SK-N-SH (cell line): ENCODE measurements around the gene KCNB1. TPM values are rescaled to one million over a fixed set of nuclear protein-coding genes. Genes with fewer than 3 reads are reported as not detected.

Experiments
- CTCF ChIA-PET: fragments of 300-600, 350-600 bp; formaldehyde crosslinking; extraction: SDS; loops from one replicate; lab custom pipeline; 2021; lab: Yijun Ruan, JAX
- POLR2A ChIA-PET: fragments of 350-600 bp; sonication (Branson Sonifier 250); formaldehyde crosslinking; extraction: SDS; loops from one replicate; lab custom pipeline; 2020; ENCODE audit warnings: antibody characterized with exemption, inconsistent platforms; lab: Yijun Ruan, JAX
- DNase-seq: peaks from one replicate; pipeline ENCODE4 v3.0.0; 2012
- H2AFZ ChIP-seq: fragments of 200-600 bp; sonication (generic); 2 replicates; pipeline ENCODE4 v1.8.1; 2016; ENCODE audit warnings: antibody characterized with exemption, mild to moderate bottlenecking, low read depth
- H3F3A ChIP-seq: fragments of 200-600 bp; sonication (generic); replicated peaks from 2 replicates; pipeline ENCODE3; 2016; ENCODE audit warnings: antibody characterized with exemption, mild to moderate bottlenecking; ENCODE audit not compliant: insufficient read depth
- H3K27ac ChIP-seq, 2 experiments: fragments of 200-500 bp in 1 of 2; fragments of 200-600 bp in 1 of 2; sonication (Bioruptor generic) in 1 of 2; sonication (generic), shearing (Covaris generic) in 1 of 2; 2 replicates each; pipeline versions ENCODE4 v1.5.1 to v1.6.1; 2014 to 2016; ENCODE audit warnings: low read depth in 2 of 2, inconsistent platforms in 1 of 2, low read length in 1 of 2, mild to moderate bottlenecking in 1 of 2, mixed read lengths in 1 of 2
- H3K27me3 ChIP-seq: fragments of 200-600 bp; sonication (generic), shearing (Covaris generic); 2 replicates; pipeline ENCODE4 v1.6.1; 2016; ENCODE audit warnings: mixed run types; ENCODE audit not compliant: insufficient read depth
- H3K36me3 ChIP-seq, 2 experiments: fragments of 200-500 bp in 1 of 2; fragments of 200-600 bp in 1 of 2; sonication (Bioruptor generic) in 1 of 2; sonication (generic) in 1 of 2; replicated peaks in 1 of 2; 2 replicates each; pipeline versions ENCODE3 to v1.5.1; 2014 to 2016; ENCODE audit warnings: low read length in 1 of 2, mild to moderate bottlenecking in 1 of 2; ENCODE audit not compliant: insufficient read depth in 2 of 2, control insufficient read depth in 1 of 2
- H3K4me1 ChIP-seq, 2 experiments: fragments of 200-500 bp in 1 of 2; fragments of 200-600 bp in 1 of 2; sonication (Bioruptor generic) in 1 of 2; sonication (generic), shearing (Covaris generic) in 1 of 2; 2 replicates each; pipeline versions ENCODE4 v1.5.1 to v1.6.1; 2014 to 2016; ENCODE audit warnings: low read depth in 1 of 2, low read length in 1 of 2, mixed run types in 1 of 2; ENCODE audit not compliant: insufficient read depth in 2 of 2, control insufficient read depth in 1 of 2
- H3K4me2 ChIP-seq: fragments of 200-600 bp; sonication (generic), shearing (Covaris generic); 2 replicates; pipeline ENCODE4 v1.6.1; 2017; ENCODE audit warnings: mixed run types
- H3K4me3 ChIP-seq, 2 experiments: fragments of 200-500 bp in 1 of 2; fragments of 200-600 bp in 1 of 2; sonication (Bioruptor generic) in 1 of 2; sonication (generic), shearing (Covaris generic) in 1 of 2; 2 replicates each; pipeline versions ENCODE4 v1.5.1 to v1.8.1; 2014 to 2016; ENCODE audit warnings: low read depth in 2 of 2, inconsistent platforms in 1 of 2, low read length in 1 of 2, mild to moderate bottlenecking in 1 of 2, mixed read lengths in 1 of 2, moderate library complexity in 1 of 2
- H3K79me2 ChIP-seq: fragments of 200-600 bp; sonication (generic); 2 replicates; pipeline ENCODE4 v1.8.1; 2017; ENCODE audit warnings: mild to moderate bottlenecking; ENCODE audit not compliant: insufficient read depth
- H3K9ac ChIP-seq: fragments of 200-600 bp; sonication (generic); 2 replicates; pipeline ENCODE4 v1.6.1; 2017; ENCODE audit warnings: mixed run types
- H3K9me2 ChIP-seq: fragments of 200-600 bp; sonication (generic); 2 replicates; pipeline ENCODE4 v1.6.1; 2017; ENCODE audit warnings: mixed run types
- H3K9me3 ChIP-seq: fragments of 200-600 bp; sonication (generic); 2 replicates; pipeline ENCODE4 v1.6.1; 2017; ENCODE audit warnings: mixed run types, mild to moderate bottlenecking, moderate library complexity
- H4K20me1 ChIP-seq: fragments of 200-600 bp; sonication (generic); 2 replicates; pipeline ENCODE4 v1.6.1; 2017; ENCODE audit warnings: mild to moderate bottlenecking, mixed run types; ENCODE audit not compliant: insufficient read depth
- EZH2phosphoT487 ChIP-seq: fragments of 200-600 bp; sonication (generic); IDR thresholded peaks from 2 replicates; pipeline ENCODE4 v1.6.1; 2017; ENCODE audit warnings: low read depth, mixed run types, mild to moderate bottlenecking, antibody characterized with exemption, moderate library complexity, borderline replicate concordance
- GATA2 ChIP-seq: sonication (generic); formaldehyde crosslinking; IDR thresholded peaks from 2 replicates; pipeline ENCODE4 v1.5.0; 2020; ENCODE audit warnings: mild to moderate bottlenecking, missing genetic modification reagents
- MEF2A ChIP-seq: IDR thresholded peaks from 2 replicates; pipeline ENCODE4 v1.4.0; 2012; ENCODE audit warnings: low read depth, borderline replicate concordance
- MXI1 ChIP-seq: IDR thresholded peaks from 2 replicates; pipeline ENCODE4 v1.6.1; 2012; ENCODE audit warnings: mild to moderate bottlenecking, low read depth, low read length, improper control_type of control experiment
- NFIC ChIP-seq: IDR thresholded peaks from 2 replicates; pipeline ENCODE4 v1.4.0; 2012; ENCODE audit warnings: borderline replicate concordance
- NRF1 ChIP-seq: IDR thresholded peaks from 2 replicates; pipeline ENCODE4 v1.6.1; 2012; ENCODE audit warnings: low read depth, mild to moderate bottlenecking, low read length
- PBX3 ChIP-seq: IDR thresholded peaks from 2 replicates; pipeline ENCODE4; 2012
- TCF12 ChIP-seq: IDR thresholded peaks from 2 replicates; pipeline ENCODE4 v1.4.0; 2012
- USF1 ChIP-seq: IDR thresholded peaks from 2 replicates; pipeline ENCODE4 v1.4.0; 2012; ENCODE audit warnings: low read depth, borderline replicate concordance
- YY1 ChIP-seq: IDR thresholded peaks from 2 replicates; pipeline ENCODE4 v1.4.0; 2012; ENCODE audit warnings: low read depth, mild to moderate bottlenecking
- ZBTB33 ChIP-seq: IDR thresholded peaks from 2 replicates; pipeline ENCODE4 v1.4.0; 2012; ENCODE audit warnings: low read depth, borderline replicate concordance
- WGBS: methylation state at CpG from one replicate; pipeline ENCODE4 v1.1.6; 2017; ENCODE audit warnings: low lambda C conversion rate; 5-methylcytosine and 5-hydroxymethylcytosine counted together
- polyA plus RNA-seq, 3 experiments: library from polyadenylated mRNA; depleted of rRNA; stranded (reverse); fragments of >200 nt; gene quantifications; 2 replicates each; pipeline ENCODE4 v1.2.3, GENCODE V29; 2012
- TF ChIP-seq, protein P1 (sequence below): fragments of 150-350 bp; IDR thresholded peaks from 2 replicates; pipeline ENCODE4 v1.6.1; 2016; ENCODE audit warnings: mild to moderate bottlenecking, low read depth, low read length
- TF ChIP-seq, protein P2 (sequence below): fragments of 150-350 bp; IDR thresholded peaks from 2 replicates; pipeline ENCODE4 v1.6.1; 2017; ENCODE audit warnings: antibody characterized with exemption, low read length, low read depth, borderline replicate concordance

Gene KCNB1
- polyA plus RNA-seq, 1 of the 3 experiments (the other 2 are of a cell fraction): 0.82 TPM

DNA sequence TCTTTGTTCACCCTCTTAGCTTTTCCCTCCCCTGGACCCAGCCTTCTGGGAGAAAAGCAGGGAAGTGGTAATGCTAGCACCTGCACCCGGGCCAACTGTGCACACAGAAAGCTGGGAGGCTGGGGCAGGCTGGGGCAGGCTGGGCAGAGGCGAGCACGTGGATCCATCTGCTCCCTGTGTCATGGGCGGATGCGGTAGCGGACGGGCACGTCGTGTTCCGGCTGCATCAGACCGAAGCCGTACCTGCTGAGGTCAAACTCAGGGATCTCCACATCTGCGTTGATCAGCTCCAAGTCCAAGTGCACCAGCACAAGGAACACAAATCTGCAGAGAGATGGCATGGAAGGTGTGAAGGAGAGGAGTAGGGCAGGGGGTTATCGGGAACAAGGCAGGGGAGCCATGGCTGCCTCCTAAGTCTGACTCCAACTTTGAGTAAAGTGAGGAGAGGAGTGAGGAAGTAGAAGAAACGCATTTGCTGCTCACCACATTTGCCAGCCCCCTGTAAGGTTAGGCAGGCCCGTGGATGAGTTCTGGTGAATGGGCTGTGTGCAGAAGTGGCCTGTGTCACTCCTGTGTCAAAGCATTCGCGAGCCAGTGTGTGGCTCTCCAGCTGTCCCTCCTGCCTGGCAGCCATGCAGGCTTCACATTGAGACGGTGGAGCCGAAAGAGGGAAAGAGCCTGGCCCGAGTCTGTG, 25.4 kb upstream of the KCNB1 start:
- no peaks in the 10 kb centered on the region for H4K20me1 ChIP-seq
- no peak overlapping the region for H3K4me2 ChIP-seq
- H3K4me3 ChIP-seq: no peak overlapping the region
- H3K36me3 ChIP-seq: no peaks in the 10 kb centered on the region
- H3K27ac ChIP-seq: no peak overlapping the region
- peaks cover 8% of the 10 kb centered on the region for H3F3A ChIP-seq
- DNase-seq: no peak
- POLR2A ChIA-PET: no interaction called here
- H3K27me3 ChIP-seq: no peaks in the 10 kb centered on the region
- H2AFZ ChIP-seq: no peak overlapping the region
- H3K79me2 ChIP-seq: no peaks in the 10 kb centered on the region
- 71% methylated on average over 21 of the region's 21 CpGs for WGBS
- H3K4me1 ChIP-seq: peaks cover 10 to 15% of the 10 kb centered on the region in 2 experiments; a peak in 2 of 4 replicates
- no peak overlapping the region for H3K9ac ChIP-seq
- CTCF ChIA-PET: interaction anchor here (0.9 to 15.8 kb wide), 44 partner anchors 10 to 290 kb away, joined by 3 to 317 read pairs (median 6); partner anchors contain the start of gene KCNB1
- H3K9me2 ChIP-seq: no peaks in the 10 kb centered on the region
- H3K9me3 ChIP-seq: no peaks in the 10 kb centered on the region
- TF ChIP-seq PBX3 (no peak), MEF2A (no peak), ZBTB33 (no peak)
- TF ChIP-seq, protein P1, sequence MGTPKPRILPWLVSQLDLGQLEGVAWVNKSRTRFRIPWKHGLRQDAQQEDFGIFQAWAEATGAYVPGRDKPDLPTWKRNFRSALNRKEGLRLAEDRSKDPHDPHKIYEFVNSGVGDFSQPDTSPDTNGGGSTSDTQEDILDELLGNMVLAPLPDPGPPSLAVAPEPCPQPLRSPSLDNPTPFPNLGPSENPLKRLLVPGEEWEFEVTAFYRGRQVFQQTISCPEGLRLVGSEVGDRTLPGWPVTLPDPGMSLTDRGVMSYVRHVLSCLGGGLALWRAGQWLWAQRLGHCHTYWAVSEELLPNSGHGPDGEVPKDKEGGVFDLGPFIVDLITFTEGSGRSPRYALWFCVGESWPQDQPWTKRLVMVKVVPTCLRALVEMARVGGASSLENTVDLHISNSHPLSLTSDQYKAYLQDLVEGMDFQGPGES: no peak
- TF ChIP-seq, protein P2, sequence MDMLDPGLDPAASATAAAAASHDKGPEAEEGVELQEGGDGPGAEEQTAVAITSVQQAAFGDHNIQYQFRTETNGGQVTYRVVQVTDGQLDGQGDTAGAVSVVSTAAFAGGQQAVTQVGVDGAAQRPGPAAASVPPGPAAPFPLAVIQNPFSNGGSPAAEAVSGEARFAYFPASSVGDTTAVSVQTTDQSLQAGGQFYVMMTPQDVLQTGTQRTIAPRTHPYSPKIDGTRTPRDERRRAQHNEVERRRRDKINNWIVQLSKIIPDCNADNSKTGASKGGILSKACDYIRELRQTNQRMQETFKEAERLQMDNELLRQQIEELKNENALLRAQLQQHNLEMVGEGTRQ: no peak

- DNase-seq: peak; percentile 78
- Histone ChIP-seq H3K4me3 (no peak overlapping the region), H3K9me3 (no peaks in the 10 kb centered on the region), H3K4me2 (peak overlapping the region; percentile 51; the same call in 1 of the 2 replicates), H3K79me2 (no peaks in the 10 kb centered on the region), H3K9me2 (no peaks in the 10 kb centered on the region), H4K20me1 (no peaks in the 10 kb centered on the region), H3K27me3 (no peaks in the 10 kb centered on the region), H3F3A (no peaks in the 10 kb centered on the region), H3K36me3 (no peaks in the 10 kb centered on the region), H3K9ac (no peak overlapping the region), H2AFZ (no peak overlapping the region), H3K27ac (no peak overlapping the region), H3K4me1 (peaks cover 9 to 10% of the 10 kb centered on the region in 2 experiments; a peak in 1 of 4 replicates)
- ChIA-PET POLR2A (no interaction called here), CTCF (interaction anchor here (0.8 to 15.8 kb wide), 15 partner anchors 9 to 566 kb away, joined by 3 to 317 read pairs (median 7); partner anchors contain the start of genes KCNB1 and RNF114)
- WGBS: 11% methylated on average over 7 of the region's 9 CpGs
- no peak for TF ChIP-seq USF1
- no peak for TF ChIP-seq YY1
- TF ChIP-seq MXI1: no peak
- peak; percentile 60 for TF ChIP-seq GATA2 (CRISPR knock-in tag)
- TF ChIP-seq, protein P2: no peak
- peak; percentile 30; the same call in 1 of the 2 replicates for TF ChIP-seq PBX3
- TF ChIP-seq ZBTB33: no peak
- TF ChIP-seq EZH2phosphoT487: no peak
- no peak for TF ChIP-seq NFIC
- TF ChIP-seq TCF12: no peak
- 0 out of 2 replicates have a peak, but pooled peaks have one; percentile 19 for TF ChIP-seq NRF1
Measured at GRCh38 chr20:49505518-49505917, 23.1 kb upstream of the KCNB1 start.
